ENCODE measurements around the gene TLK2. TPM values are rescaled to one million over a fixed set of nuclear protein-coding genes. Genes with fewer than 3 reads are reported as not detected.

The TLK2 gene
- polyA plus RNA-seq, 1 experiment = 57.4 TPM

GRCh38 chr17:62662855-62663254 is 184.2 kb downstream of the TLK2 start:
- TF ChIP-seq CTCF (IDR thresholded peaks at IDR 0.05; ENCODE audit: low read depth, low read length) = no peak
- DNase-seq (ENCODE audit: low read depth, low spot score) = no peak
- POLR2A ChIA-PET = no interaction called here
- no peaks in the 10 kb centered on the region for H3K27me3 ChIP-seq (ENCODE audit: control insufficient read depth, insufficient read depth, low read length)
- no peak overlapping the region for H3K4me3 ChIP-seq (ENCODE audit: low read depth, low read length)
- no peak overlapping the region for H3K27ac ChIP-seq (ENCODE audit: low read depth, low read length)
- no peaks in the 10 kb centered on the region; the same call in none of the 2 replicates for H3K9me3 ChIP-seq (ENCODE audit: control insufficient read depth, insufficient read depth, low read length)
- CTCF ChIA-PET = interaction anchor here (0.7 kb wide), 1 partner anchor 108 kb away, joined by 3 read pairs; no protein-coding TSS in a partner anchor

Small RNA genes lying within 50 kb of the gene (small RNA-seq; reads per million reads assigned to genes)
- gene RF00019 (ENCODE audit: insufficient read length, low read depth) = not detected

Other genes with a start within 250 kb of the TLK2 start
- gene EFCAB3, start 98.3 kb upstream of the TLK2 start, polyA plus RNA-seq (2011; rRNA removed) = not detected in 2 replicates
- 15.9 and 19.7 TPM in 2 replicates for gene METTL2A, start 54.9 kb upstream of the TLK2 start, polyA plus RNA-seq (2011; rRNA removed)
- 61.6 and 68.9 TPM in 2 replicates for gene MRC2, start 148.8 kb downstream of the TLK2 start, polyA plus RNA-seq (2011; rRNA removed)

All from AG04450 (cell line).